C4-2B (cell line): ENCODE data around the gene TMEM132D.

Experiments
- H3K27ac ChIP-seq: fragments of 450-650 bp; 2 replicates; pipeline ENCODE4 v1.5.1; 2017
- CTCF ChIP-seq: fragments of 450-650 bp; conservative IDR thresholded peaks from 2 replicates; pipeline ENCODE4 v1.5.1; 2017; ENCODE audit warnings: mild to moderate bottlenecking
- ZFX ChIP-seq: fragments of 450-650 bp; IDR thresholded peaks from 2 replicates; pipeline ENCODE4 v1.6.1; 2017

The TMEM132D gene

DNA sequence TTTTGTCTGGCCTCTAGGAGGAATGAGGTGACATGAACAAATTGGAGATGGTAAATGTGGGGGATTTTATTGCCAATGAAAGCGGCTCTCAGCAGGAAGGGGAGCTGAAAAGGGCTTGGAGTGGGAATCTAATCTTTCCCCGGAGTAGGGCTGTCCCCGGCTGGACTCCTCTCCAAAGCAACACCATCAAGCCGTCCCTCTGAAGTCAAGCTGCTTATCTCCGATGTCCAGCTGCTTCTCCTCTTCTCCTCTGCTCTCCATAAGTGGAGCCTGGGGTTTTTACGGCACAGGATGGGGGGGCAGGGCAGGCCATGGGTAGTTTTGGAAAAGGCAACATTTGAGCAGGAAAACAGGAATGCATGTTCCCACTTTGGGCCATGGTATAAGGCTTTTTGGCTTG, 113.5 kb downstream of the TMEM132D start:
- H3K27ac ChIP-seq: no peak overlapping the region
- TF ChIP-seq ZFX (no peak), CTCF (no peak)

DNA sequence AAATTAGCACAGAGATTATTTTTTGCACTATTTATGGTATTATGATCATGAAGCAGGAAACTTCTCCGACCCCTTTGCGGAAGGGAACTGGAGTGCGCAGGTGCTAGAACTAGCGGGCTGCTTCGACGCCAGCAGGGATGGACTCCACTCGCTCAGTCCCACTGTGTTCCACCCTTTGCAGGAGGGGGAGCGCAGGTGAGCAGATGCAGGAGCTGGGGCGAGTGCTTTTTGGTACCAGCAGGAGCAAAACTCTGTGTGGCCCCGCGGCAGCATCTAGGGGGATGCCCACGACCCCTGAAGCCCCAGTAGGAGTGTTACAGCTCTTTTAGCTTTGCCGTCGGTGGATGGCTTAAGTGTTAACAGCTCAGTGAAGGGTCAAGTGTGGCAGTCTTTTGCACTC, 113.9 kb downstream of the TMEM132D start:
- TF ChIP-seq ZFX: no peak
- TF ChIP-seq CTCF: no peak
- no peak overlapping the region for H3K27ac ChIP-seq

- TF ChIP-seq CTCF (no peak), ZFX (no peak)
- no peak overlapping the region for H3K27ac ChIP-seq
These were observed 115.2 kb downstream of the TMEM132D start for GRCh38 chr12:129788506-129789084.

- no peak overlapping the region for H3K27ac ChIP-seq
- no peak for TF ChIP-seq CTCF
- no peak for TF ChIP-seq ZFX
These were observed 123.8 kb downstream of the TMEM132D start for GRCh38 chr12:129779989-129780388.

DNA sequence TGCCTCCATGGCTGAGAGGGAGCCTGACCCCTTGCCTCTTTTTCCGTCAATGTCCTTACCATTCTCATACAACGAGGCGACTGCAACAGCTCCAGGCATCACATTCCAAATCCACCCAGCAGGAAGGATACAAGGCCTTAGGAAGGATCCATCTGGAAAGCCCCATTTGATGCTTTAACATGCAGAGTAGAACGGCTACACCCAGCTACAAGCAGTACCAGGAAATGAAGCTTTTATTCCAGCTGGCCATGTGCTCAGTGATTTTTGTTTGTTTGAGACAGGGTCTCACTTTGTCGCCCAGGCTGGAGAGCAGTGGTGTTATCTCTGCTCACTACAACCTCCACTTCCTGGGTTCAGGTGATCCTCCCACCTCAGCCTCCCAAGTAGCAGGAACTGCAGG, 124.8 kb downstream of the TMEM132D start:
- H3K27ac ChIP-seq: no peak overlapping the region
- no peak for TF ChIP-seq CTCF
- no peak for TF ChIP-seq ZFX

DNA sequence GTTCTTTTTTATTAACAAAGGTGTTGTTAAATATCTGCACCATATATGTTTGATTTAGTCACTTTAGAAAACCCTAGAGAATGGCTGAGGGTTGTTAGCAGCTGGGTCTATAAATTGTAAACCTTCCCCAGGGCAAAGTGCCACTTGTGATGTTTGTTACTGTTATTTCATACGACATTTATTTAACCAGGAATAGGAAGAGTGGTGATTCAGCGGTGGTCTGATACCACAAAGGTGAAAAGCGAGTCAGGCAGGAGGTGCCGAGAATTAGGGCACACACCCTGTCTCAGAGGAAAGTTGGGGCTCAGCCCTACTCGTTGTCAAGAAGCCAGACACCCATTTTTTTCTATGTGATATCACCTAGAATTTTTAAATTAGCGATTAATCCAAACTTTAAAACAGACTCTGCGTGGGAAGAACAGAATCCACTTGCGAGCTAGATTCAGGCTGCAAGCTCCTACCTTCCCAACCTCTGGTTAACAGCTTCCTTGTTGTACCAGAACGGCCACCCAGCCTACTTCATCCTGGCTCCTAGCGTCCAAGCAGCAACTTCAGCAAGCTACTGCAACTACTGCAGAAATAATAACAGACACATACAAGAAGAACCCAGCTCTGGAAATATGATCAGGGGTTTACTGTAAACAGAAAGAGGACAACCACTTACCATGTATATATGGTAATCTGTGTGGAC, 126.7 kb downstream of the TMEM132D start:
- TF ChIP-seq CTCF (no peak), ZFX (no peak)
- no peak overlapping the region for H3K27ac ChIP-seq

- H3K27ac ChIP-seq: no peak overlapping the region
- TF ChIP-seq CTCF (no peak), ZFX (no peak)
These were observed 131.0 kb downstream of the TMEM132D start for GRCh38 chr12:129772501-129773493.
